Cardiac fibroblast (primary cell): ENCODE measurements around the gene BMPER.

ENCODE experiments used
- DNase-seq, 2 donors: peaks; one replicate each; pipeline versions ENCODE4 v3.0.0 to v3.0.0-alpha.2; 2010; ENCODE audit warnings: low read depth in 2 of 2
- H3K4me3 ChIP-seq, 2 donors: replicated peaks in 1 of 2; 1 replicate in 1 of 2; 2 replicates in 1 of 2; pipeline ENCODE4 v1.5.1; 2011; ENCODE audit warnings: low read depth in 2 of 2, low read length in 2 of 2, mild to moderate bottlenecking in 2 of 2, moderate library complexity in 1 of 2
- CTCF ChIP-seq: IDR thresholded peaks from one replicate; pipeline ENCODE4 v1.5.1; 2011; ENCODE audit warnings: low read depth, mild to moderate bottlenecking, low read length, inconsistent platforms

BMPER gene

DNA sequence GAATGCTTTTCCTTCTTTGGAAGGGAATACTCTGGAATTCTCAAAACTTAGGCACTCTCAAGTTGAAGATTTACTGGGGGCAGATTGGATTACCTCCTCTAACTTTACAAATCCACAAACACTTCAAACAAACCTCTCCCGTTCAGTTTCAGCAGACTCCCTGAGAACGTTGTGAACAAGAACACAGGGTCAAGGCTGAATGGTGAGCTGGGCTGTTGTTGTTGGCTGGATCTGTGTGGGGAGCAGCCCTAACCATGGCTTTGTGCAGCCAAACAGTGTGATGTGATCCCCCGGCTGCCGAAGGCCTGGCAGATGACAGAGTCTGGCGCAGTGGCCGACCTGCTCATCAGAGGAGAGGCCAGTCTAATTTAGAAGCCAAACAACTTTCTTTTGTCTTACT is 93.1 kb downstream of the BMPER start:
- DNase-seq = peak in 1 of 2 donors; percentile 52
- H3K4me3 ChIP-seq = no peak overlapping the region
- no peak for TF ChIP-seq CTCF

DNA sequence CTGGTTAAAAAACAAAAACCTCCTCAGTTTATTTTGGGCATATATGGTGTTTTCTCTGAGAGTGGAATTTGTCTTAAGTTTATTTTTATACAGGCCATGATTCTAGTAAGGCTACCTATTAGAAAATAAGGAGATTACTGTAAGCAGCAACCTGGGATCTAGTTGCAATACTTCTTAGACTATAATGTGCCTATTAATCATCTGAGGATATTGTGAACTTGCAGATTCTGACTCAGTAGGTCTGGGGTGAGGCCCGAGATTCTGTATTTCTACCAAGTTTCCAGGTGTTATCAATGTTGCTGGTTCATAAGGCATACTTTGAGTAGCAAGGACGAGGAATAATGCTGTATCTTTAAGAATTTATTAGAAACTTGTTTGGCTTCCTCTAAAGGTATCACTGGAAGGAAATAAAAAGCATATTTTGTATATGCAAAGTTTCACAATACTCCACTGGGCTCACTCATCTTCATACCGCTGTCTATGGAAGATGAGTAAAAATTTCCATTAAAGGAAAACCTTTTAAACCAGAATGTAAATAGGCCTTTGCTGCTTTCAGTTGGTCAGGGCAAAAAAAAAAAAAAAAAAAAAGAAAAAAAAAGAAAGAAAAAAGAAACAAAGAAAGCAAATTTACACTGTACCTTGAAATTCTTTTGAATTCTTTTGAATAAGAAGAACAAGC is 105.8 kb downstream of the BMPER start:
- TF ChIP-seq CTCF = no peak
- peak; percentile 32 to 64 for DNase-seq
- H3K4me3 ChIP-seq = no peak overlapping the region

DNA sequence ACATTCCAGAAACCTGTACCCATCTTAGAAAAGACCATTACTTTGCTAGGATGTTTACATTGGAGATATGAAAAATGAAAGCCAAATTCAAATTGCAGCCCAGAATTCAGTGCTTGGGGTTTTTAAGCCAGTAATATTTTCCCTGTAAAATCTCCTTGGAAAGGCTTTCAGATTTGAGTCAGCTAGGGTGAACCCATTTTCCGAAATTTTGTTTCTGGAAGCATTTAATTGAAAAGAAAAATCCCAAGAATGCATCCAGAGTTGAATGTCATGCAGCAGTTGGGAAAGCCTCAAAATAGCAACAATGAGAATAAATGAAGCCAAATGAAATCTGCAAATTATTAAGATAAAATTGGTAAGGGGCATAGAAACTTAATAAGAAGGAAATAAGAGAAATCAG is 106.4 kb downstream of the BMPER start:
- TF ChIP-seq CTCF = no peak
- peak; percentile 31 to 46 for DNase-seq
- no peak overlapping the region for H3K4me3 ChIP-seq

GRCh38 chr7:34013421-34013820 is 108.1 kb downstream of the BMPER start:
- TF ChIP-seq CTCF = no peak
- H3K4me3 ChIP-seq = no peak overlapping the region
- DNase-seq = no peak

DNA sequence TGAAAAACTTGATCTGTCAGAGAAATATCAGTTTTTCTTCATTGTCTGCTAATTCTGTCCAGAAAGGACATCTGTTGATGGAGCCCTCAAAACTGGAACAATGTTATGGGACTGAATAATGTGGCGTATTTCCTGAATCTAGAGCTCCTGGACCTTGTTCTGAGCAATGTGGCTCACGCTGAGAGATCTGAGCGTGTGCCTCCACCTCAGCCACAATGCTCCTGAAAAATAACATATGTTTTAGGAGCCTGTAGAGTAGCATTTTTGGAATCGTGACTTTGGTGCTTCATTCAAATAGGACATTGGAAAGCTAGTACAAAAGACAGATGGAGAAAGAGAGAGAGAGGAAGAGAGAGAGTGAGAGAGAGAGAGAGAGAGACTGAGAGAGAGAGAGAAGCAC is 110.3 kb downstream of the BMPER start:
- TF ChIP-seq CTCF = no peak
- DNase-seq = no peak
- H3K4me3 ChIP-seq = no peak overlapping the region

GRCh38 chr7:34016876-34017275 is 111.5 kb downstream of the BMPER start:
- H3K4me3 ChIP-seq = no peak overlapping the region
- no peak for DNase-seq
- TF ChIP-seq CTCF = no peak

- H3K4me3 ChIP-seq = no peak overlapping the region
- DNase-seq = no peak
- TF ChIP-seq CTCF = no peak
Measured at GRCh38 chr7:34019301-34019790, 114.0 kb downstream of the BMPER start.
